GM10266 (cell line): ENCODE data around the gene SST.

ENCODE experiments used
- DNase-seq: peaks from one replicate; pipeline ENCODE4 v3.0.0; 2012; ENCODE audit errors: extremely low spot score
- TF ChIP-seq, protein P1 (sequence below): IDR thresholded peaks from 2 replicates; pipeline ENCODE4 v1.5.1; 2012; ENCODE audit warnings: mild to moderate bottlenecking, low read depth; ENCODE audit not compliant: control insufficient read depth, insufficient read depth; ENCODE audit errors: missing control alignments

SST gene

DNA sequence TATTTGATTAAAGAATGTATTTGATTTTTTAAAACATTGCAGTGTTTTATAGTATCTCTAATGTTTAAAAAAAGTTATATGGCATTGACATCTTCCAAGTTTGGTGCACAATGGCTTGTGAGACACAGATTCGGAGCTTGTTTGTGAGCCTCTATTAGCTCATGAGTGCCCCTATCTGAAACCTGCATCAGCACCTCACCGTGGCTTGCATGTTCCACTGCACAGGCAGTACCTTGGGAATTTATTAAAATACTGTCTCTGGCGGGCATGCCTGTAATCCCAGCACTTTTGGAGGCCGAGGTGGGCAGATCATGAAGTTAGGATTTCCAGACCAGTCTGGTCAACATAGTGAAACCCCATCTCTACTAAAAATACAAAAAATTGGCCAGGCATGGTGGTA, 39.0 kb upstream of the SST start:
- TF ChIP-seq, protein P1, sequence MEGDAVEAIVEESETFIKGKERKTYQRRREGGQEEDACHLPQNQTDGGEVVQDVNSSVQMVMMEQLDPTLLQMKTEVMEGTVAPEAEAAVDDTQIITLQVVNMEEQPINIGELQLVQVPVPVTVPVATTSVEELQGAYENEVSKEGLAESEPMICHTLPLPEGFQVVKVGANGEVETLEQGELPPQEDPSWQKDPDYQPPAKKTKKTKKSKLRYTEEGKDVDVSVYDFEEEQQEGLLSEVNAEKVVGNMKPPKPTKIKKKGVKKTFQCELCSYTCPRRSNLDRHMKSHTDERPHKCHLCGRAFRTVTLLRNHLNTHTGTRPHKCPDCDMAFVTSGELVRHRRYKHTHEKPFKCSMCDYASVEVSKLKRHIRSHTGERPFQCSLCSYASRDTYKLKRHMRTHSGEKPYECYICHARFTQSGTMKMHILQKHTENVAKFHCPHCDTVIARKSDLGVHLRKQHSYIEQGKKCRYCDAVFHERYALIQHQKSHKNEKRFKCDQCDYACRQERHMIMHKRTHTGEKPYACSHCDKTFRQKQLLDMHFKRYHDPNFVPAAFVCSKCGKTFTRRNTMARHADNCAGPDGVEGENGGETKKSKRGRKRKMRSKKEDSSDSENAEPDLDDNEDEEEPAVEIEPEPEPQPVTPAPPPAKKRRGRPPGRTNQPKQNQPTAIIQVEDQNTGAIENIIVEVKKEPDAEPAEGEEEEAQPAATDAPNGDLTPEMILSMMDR, result no peak
- DNase-seq, result no peak

DNA sequence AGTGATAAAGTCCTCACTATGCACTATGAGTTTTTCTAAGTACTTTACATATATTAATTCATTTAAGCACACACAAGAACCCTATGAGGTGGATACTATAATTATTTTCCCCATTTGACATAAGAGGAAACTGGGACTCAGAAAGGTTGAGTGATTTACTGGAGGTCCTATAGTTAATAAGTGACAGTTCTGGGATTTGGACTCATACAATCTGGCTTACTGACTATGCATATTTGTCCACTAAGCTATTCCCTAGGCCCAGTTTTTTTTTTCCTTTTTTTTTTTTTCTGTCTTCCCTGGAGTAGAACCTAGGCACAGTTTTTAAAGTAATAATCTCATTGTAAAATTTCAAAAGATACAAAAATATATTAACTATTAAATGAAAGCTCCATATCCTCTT, 38.5 kb upstream of the SST start:
- TF ChIP-seq, protein P1, result no peak
- DNase-seq, result no peak

DNA sequence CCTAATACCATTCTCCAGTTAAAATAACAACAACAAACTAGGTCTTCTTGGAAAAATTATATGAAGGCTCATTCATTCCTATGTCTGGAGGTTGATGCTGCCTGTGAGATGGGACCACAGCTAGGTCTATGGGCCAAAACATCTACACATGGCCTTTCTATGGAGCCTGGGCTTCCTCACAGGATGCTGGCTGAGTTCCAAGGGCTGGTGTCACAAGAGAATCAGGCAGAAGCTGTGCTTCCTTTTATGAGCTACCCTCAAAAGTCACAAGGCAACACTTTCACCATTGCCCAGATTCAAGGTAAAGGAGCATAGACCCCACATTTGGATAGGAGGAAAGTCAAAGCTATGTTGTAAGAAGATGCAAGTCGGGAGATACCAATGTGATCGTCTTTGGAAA, 36.8 kb upstream of the SST start:
- TF ChIP-seq, protein P1, result no peak
- no peak for DNase-seq

DNA sequence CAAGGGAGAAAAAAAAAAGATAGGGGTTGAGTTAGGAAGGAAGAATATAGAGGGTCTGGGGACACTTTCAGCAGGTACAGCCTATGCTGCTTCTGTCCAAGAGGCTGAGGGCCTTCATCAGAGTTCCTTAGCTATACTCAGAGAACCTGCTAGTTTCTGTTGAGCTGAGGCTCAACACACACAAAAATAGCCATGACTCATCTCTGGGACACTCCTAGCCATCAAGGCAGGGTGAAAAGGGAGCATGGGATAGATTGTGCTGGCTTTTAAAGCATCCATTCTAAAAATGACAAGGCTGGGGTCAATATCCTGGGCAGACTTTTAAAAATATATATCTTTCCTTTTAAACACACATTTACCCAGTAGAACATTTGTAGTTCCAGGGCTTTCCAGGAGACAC, 35.0 kb upstream of the SST start:
- DNase-seq, result no peak
- TF ChIP-seq, protein P1, result no peak

DNA sequence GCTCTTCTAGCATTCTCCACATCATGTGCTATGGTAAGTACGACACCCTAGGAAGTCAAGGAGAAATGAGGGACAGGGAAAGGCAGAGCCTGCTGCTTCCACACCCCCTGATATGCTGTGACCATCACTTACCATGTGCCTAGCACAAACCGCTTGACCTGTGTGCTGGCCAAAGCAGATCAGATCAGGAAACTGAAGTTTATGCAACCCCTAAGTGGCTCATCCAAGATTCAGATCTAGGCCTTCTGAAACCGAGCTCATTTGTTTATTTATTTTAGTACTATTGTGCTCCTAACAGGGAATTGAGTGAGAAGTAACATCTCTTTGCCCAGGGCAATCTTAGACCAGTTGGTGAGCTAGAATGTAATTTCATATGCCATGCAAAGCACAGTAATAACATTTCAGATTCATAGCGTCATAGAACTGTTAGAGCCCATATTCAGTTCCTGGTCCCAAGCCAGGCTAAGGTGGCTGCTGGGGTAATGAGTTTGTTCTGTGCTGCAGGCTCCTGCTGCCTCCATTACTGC, 32.4 kb upstream of the SST start, which contains the start of gene RTP2:
RTP2 (minus strand) TSS at position 51 of the 527 bp plus-strand sequence. CDS start 429 bp downstream, outside the sequence.
- no peak for DNase-seq
- TF ChIP-seq, protein P1, result no peak

DNA sequence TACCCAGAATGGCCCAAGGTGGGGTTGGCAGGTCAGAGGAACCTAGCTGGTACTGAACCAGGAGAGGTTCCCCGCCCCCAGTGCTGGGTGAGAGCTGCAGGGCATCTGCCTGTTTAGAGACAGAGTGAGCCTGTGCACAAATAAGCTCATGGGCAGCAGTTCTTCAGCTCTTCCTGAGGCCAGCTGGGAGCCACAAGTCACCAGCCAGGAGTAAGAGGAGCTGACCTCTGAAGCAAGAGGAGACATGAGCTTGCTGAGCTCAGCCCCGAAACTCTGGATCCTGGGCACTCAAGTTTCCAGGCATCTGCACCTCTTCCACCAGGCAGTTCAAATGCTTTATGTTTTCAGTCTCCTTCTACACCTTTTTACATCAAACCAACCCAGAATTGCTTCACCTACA, 30.1 kb upstream of the SST start:
- TF ChIP-seq, protein P1, result no peak

DNA sequence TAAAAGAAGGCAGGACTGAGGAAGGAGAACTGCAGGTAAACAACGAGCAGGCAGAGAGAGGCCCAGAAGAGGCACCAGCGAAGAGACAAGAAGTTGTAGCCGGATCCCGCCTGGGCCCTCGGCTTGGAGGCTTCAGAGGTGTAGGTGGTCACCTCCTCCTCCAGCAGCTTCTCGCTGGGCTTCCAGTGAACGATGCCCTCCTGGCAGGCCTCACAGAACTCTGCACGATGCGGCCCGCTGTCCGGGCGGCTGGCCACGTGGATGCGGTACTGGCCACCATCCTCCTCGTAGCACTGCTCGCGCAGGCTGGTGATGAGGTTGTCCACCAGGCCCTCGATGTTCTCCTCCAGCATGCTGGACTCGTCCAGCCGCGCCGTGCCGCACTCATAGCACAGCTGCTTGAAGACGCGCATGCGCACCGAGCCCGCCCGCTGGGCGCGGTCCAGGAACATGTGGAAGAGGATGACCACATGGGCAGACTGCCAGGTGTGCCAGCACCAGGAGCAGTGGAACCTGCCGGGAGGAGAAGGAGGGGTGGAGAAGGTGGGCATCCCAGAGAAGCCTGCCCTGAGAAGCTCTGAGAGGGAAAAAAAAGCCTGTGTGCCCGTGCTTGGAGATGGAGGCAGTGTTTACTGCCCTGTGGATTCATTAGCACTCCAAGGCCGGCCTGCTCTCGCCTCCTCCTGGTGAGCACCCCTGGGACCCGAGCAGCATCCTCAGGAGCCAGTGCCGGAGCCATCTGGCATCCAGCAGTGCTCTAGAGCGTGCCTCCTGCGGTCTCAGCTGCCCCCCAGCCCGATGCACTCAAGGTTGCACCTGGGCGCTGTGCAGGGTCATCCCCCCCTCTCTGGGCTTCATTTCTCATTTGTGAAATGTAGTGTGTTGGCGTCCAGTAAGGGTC, 28.6 kb upstream of the SST start:
- TF ChIP-seq, protein P1, result no peak
- DNase-seq, result no peak

More for the DNA sequence above, 30.1 kb upstream of the SST start:
- DNase-seq, result no peak
